Upper lobe of left lung (tissue), 6 donors: Measurements from ENCODE around the gene CPB2. TPM values are rescaled to one million over a fixed set of nuclear protein-coding genes. Genes with fewer than 3 reads are reported as not detected.

Experiments used
- ATAC-seq, 2 donors: fragments of 200-7000 bp; cut with Tn5 transposase; one replicate each; pipeline ENCODE4 v1.9.1; 2022; ENCODE audit warnings: mild to moderate bottlenecking in 2 of 2, moderate library complexity in 2 of 2; ENCODE audit not compliant: low FRiP score in 2 of 2
- DNase-seq, 2 donors: peaks; one replicate each; pipeline ENCODE4 v3.0.0-alpha.2; 2019 to 2020
- H3K27ac ChIP-seq, 4 donors: fragments of 200-600 bp; sonication (generic); one replicate each; pipeline ENCODE4 v1.5.1; 2016 to 2019
- H3K27me3 ChIP-seq, 4 donors: fragments of 200-600 bp; sonication (generic); one replicate each; pipeline ENCODE4 v1.5.1; 2017 to 2019
- H3K36me3 ChIP-seq, 4 donors: fragments of 200-600 bp; sonication (generic); one replicate each; pipeline ENCODE4 v1.5.1; 2016 to 2019
- H3K4me1 ChIP-seq, 4 donors: fragments of 200-600 bp; sonication (generic); one replicate each; pipeline ENCODE4 v1.5.1; 2018 to 2019
- H3K4me3 ChIP-seq, 4 donors: fragments of 200-600 bp; sonication (generic); one replicate each; pipeline ENCODE4 v1.5.1; 2017 to 2019; ENCODE audit warnings: mild to moderate bottlenecking in 2 of 4, moderate library complexity in 1 of 4
- H3K9me3 ChIP-seq, 4 donors: fragments of 200-600 bp; sonication (generic); one replicate each; pipeline ENCODE4 v1.5.1; 2018 to 2019
- EP300 ChIP-seq, 4 donors: sonication (generic); formaldehyde crosslinking; IDR thresholded peaks; one replicate each; pipeline ENCODE4 v1.5.1; 2017; ENCODE audit warnings: antibody characterized with exemption in 4 of 4, control low read depth in 2 of 4
- POLR2A ChIP-seq, 4 donors: fragments of 450-650 bp; IDR thresholded peaks; one replicate each; pipeline ENCODE4 v1.5.1; 2016 to 2017; ENCODE audit warnings: antibody characterized with exemption in 4 of 4, mild to moderate bottlenecking in 2 of 4
- POLR2AphosphoS5 ChIP-seq, 2 donors: sonication (generic); formaldehyde crosslinking; IDR thresholded peaks; one replicate each; pipeline ENCODE4 v1.5.1; 2017; ENCODE audit warnings: antibody characterized with exemption in 2 of 2
- WGBS, 2 donors: methylation state at CpG; one replicate each; pipeline ENCODE4 v1.1.5; 2017 to 2018; 5-methylcytosine and 5-hydroxymethylcytosine counted together
- total RNA-seq, 6 donors: library from RNA; depleted of rRNA in 4 of 6; stranded (reverse); fragments of >200 nt in 4 of 6; gene quantifications; one replicate each; pipeline versions ENCODE4 v1.1.0 to v1.2.1, GENCODE V29; 2016 to 2021
- TF ChIP-seq, protein P1 (sequence below), 6 experiments: fragments of 450-650 bp in 4 of 6; fragments of 200-600 bp in 2 of 6; sonication (generic) in 2 of 6; IDR thresholded peaks; one replicate each; pipeline ENCODE4 v1.5.1; 2016 to 2019; ENCODE audit warnings: antibody characterized with exemption in 6 of 6
- donor health status: DM: no; HTN: no; CAD: no; lungs with moderate emphysema.
- donor health status: DM: no; HTN: yes; CAD: no; lungs with severe emphysema.

The CPB2 gene, protein sequence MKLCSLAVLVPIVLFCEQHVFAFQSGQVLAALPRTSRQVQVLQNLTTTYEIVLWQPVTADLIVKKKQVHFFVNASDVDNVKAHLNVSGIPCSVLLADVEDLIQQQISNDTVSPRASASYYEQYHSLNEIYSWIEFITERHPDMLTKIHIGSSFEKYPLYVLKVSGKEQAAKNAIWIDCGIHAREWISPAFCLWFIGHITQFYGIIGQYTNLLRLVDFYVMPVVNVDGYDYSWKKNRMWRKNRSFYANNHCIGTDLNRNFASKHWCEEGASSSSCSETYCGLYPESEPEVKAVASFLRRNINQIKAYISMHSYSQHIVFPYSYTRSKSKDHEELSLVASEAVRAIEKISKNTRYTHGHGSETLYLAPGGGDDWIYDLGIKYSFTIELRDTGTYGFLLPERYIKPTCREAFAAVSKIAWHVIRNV
- 100 to 1,000 TPM in 1 of 6 donors, 10 to 100 TPM in 4, 1 to 10 TPM in 1; 2.1 to 114 (median 21.3) TPM for total RNA-seq

GRCh38 chr13:46104868-46105267 is at the start of gene CPB2:
Gene CPB2 (minus strand): TSS chr13:46105033. CDS start chr13:46105009, 24 bp downstream.
- no peak for ATAC-seq
- no peak for TF ChIP-seq POLR2AphosphoS5 (IDR thresholded peaks at IDR 0.05)
- TF ChIP-seq EP300 (IDR thresholded peaks at IDR 0.05): peak in 1 of 4 donors; percentile 30
- TF ChIP-seq, protein P1, sequence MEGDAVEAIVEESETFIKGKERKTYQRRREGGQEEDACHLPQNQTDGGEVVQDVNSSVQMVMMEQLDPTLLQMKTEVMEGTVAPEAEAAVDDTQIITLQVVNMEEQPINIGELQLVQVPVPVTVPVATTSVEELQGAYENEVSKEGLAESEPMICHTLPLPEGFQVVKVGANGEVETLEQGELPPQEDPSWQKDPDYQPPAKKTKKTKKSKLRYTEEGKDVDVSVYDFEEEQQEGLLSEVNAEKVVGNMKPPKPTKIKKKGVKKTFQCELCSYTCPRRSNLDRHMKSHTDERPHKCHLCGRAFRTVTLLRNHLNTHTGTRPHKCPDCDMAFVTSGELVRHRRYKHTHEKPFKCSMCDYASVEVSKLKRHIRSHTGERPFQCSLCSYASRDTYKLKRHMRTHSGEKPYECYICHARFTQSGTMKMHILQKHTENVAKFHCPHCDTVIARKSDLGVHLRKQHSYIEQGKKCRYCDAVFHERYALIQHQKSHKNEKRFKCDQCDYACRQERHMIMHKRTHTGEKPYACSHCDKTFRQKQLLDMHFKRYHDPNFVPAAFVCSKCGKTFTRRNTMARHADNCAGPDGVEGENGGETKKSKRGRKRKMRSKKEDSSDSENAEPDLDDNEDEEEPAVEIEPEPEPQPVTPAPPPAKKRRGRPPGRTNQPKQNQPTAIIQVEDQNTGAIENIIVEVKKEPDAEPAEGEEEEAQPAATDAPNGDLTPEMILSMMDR (IDR thresholded peaks at IDR 0.05): no peak
- no peak for TF ChIP-seq POLR2A (IDR thresholded peaks at IDR 0.05)
- Histone ChIP-seq H3K9me3 (no peaks in the 10 kb centered on the region), H3K4me3 (peak within 1 kb of the TSS in 2 of 4 donors; percentile 12 to 36), H3K27ac (no peak within 1 kb of the TSS), H3K36me3 (no peaks in the 10 kb centered on the region), H3K27me3 (no peaks in the 10 kb centered on the region), H3K4me1 (peaks cover 0 to 7% (median 5%) of the 10 kb centered on the region in 4 donors)
- 67 to 82% methylated on average over 4 of the region's 4 CpGs for WGBS, 2 donors
- no peak for DNase-seq

GRCh38 chr13:46154136-46154801 is 49.4 kb upstream of the CPB2 start:
- ATAC-seq: no peak
- TF ChIP-seq POLR2A (IDR thresholded peaks at IDR 0.05) (no peak), POLR2AphosphoS5 (IDR thresholded peaks at IDR 0.05) (no peak), EP300 (IDR thresholded peaks at IDR 0.05) (no peak)
- TF ChIP-seq, protein P1 (IDR thresholded peaks at IDR 0.05): no peak
- Histone ChIP-seq H3K4me3 (no peak overlapping the region), H3K4me1 (no peaks in the 10 kb centered on the region), H3K36me3 (peaks cover 3 to 18% (median 4%) of the 10 kb centered on the region in 4 donors), H3K27me3 (no peaks in the 10 kb centered on the region), H3K27ac (no peak overlapping the region), H3K9me3 (no peaks in the 10 kb centered on the region)
- 59 to 63% methylated on average over 7 of the region's 7 CpGs for WGBS, 2 donors
- no peak for DNase-seq

GRCh38 chr13:46152627-46153328 is 47.9 kb upstream of the CPB2 start:
- WGBS, 2 donors: 88 to 96% methylated on average over 6 of the region's 6 CpGs
- no peak for DNase-seq
- H3K9me3 ChIP-seq: no peaks in the 10 kb centered on the region
- H3K4me3 ChIP-seq: no peak overlapping the region
- peaks cover 3 to 20% (median 4%) of the 10 kb centered on the region in 4 donors for H3K36me3 ChIP-seq
- no peaks in the 10 kb centered on the region for H3K27me3 ChIP-seq
- TF ChIP-seq POLR2A (IDR thresholded peaks at IDR 0.05) (no peak), EP300 (IDR thresholded peaks at IDR 0.05) (no peak), POLR2AphosphoS5 (IDR thresholded peaks at IDR 0.05) (no peak)
- TF ChIP-seq, protein P1 (IDR thresholded peaks at IDR 0.05): no peak
- no peak overlapping the region for H3K27ac ChIP-seq
- no peak for ATAC-seq
- H3K4me1 ChIP-seq: no peaks in the 10 kb centered on the region

DNA sequence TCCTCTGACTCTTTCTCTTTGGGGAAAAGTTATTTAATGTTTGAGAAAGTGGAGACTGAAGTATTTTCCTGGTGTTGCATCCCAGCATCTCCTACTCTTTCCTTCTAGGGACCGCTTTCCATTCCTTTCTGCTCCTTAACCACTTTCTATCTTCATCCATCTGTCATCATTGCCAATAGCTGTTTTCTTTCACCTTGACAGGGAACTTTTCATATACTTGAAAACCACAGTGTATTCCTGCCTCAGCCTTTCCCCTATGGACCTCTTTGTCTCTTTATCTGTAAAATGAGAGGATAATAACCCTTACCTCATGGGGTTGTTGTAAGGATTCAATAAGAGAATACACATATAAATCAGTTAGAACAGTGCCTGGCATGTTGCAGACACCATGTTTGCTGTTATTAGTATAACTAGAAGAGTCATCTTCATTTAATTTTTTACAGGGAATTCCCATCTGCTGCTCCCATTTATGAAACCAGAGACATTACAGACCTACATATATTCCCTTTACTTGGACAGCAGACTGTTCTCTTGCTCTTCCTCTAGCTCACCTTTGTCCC is 45.4 kb upstream of the CPB2 start:
- no peak overlapping the region for H3K4me3 ChIP-seq
- no peak overlapping the region for H3K27ac ChIP-seq
- no peaks in the 10 kb centered on the region for H3K27me3 ChIP-seq
- DNase-seq (no peak), ATAC-seq (no peak)
- TF ChIP-seq, protein P1 (IDR thresholded peaks at IDR 0.05): no peak
- TF ChIP-seq EP300 (IDR thresholded peaks at IDR 0.05) (no peak), POLR2A (IDR thresholded peaks at IDR 0.05) (no peak), POLR2AphosphoS5 (IDR thresholded peaks at IDR 0.05) (no peak)
- WGBS, 2 donors: 93 to 100% methylated on average over 1 of the region's 1 CpG
- H3K36me3 ChIP-seq: peaks cover 0 to 22% (median 4%) of the 10 kb centered on the region in 4 donors
- H3K4me1 ChIP-seq: peaks cover 0 to 2% (median 0%) of the 10 kb centered on the region in 4 donors
- no peaks in the 10 kb centered on the region for H3K9me3 ChIP-seq
